Neural crest cell (in vitro differentiated cells): Measurements from ENCODE around the gene PPP4R3B. TPM values are rescaled to one million over a fixed set of nuclear protein-coding genes. Genes with fewer than 3 reads are reported as not detected.
"Not testable (repeated sequence)": the region's sequence is repeated elsewhere in the genome, so short reads cannot be mapped to it uniquely, and the experiment has no call there.

Experiments used
- DNase-seq: peaks from one replicate; pipeline ENCODE4 v3.0.0; 2021; ENCODE audit warnings: low read depth, mixed read lengths, low spot score
- H3K27ac Mint-ChIP-seq: one replicate; pipeline ENCODE4 v1.8.0; 2021; ENCODE audit warnings: mild to moderate bottlenecking, mixed read lengths; ENCODE audit not compliant: unreplicated experiment
- H3K27me3 Mint-ChIP-seq: 2 replicates; pipeline ENCODE4 v1.8.0; 2021; ENCODE audit warnings: low read depth, mild to moderate bottlenecking, mixed read lengths
- H3K36me3 Mint-ChIP-seq: 2 replicates; pipeline ENCODE4 v1.8.0; 2021; ENCODE audit warnings: low read depth, mild to moderate bottlenecking, mixed read lengths
- H3K4me1 Mint-ChIP-seq: 2 replicates; pipeline ENCODE4 v1.8.0; 2021; ENCODE audit warnings: mixed read lengths
- H3K4me3 Mint-ChIP-seq: one replicate; pipeline ENCODE4 v1.8.0; 2021; ENCODE audit warnings: mild to moderate bottlenecking, mixed read lengths
- H3K9me3 Mint-ChIP-seq: 2 replicates; pipeline ENCODE4 v1.8.0; 2021; ENCODE audit warnings: mixed read lengths
- total RNA-seq: library from RNA; stranded (reverse); gene quantifications from 2 replicates; pipeline ENCODE4 v1.2.1, GENCODE V29; 2021
- TF ChIP-seq, protein P1 (sequence below): fragments of 200-600 bp; sonication (generic); conservative IDR thresholded peaks from 2 replicates; pipeline ENCODE4 v1.5.0; 2021; ENCODE audit warnings: antibody characterized with exemption, mild to moderate bottlenecking

Gene PPP4R3B
- total RNA-seq, 1 donor from 2014 or later: 62.0 TPM

DNA sequence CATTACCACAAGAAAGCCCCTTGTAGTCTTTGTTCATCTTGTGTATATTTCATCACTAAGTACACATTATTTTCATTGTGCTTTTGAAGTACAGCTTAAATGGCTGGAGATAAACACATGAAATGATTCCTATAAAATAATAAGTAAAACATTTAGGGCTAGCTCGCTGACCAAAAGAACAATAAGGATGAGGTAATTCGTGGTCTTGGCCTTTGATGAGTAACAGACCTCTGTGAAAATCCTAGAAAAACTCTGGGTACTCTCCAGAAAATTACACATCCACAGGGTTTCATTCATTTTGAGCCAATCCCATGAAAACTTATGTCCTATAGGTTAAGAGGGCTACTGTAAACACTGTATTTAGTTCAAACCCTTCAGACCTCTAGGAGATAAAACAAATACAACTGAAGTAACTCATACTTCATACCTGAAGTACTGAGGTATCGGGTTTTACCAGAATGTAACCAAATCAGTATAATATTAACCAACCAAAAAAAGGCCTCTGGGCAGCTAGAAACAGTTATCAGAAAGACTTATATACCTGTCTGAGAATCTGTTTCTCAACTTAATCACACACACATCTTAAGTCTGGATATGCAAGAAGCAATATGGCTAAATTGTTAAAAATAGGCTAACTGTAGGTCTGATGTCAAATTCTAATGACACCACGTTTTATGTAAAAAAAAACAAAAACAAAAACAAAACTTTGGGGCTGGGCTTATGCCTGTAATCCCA lies 66.9 kb downstream of the PPP4R3B start:
- H3K4me3 Mint-ChIP-seq: no peak overlapping the region
- TF ChIP-seq, protein P1, sequence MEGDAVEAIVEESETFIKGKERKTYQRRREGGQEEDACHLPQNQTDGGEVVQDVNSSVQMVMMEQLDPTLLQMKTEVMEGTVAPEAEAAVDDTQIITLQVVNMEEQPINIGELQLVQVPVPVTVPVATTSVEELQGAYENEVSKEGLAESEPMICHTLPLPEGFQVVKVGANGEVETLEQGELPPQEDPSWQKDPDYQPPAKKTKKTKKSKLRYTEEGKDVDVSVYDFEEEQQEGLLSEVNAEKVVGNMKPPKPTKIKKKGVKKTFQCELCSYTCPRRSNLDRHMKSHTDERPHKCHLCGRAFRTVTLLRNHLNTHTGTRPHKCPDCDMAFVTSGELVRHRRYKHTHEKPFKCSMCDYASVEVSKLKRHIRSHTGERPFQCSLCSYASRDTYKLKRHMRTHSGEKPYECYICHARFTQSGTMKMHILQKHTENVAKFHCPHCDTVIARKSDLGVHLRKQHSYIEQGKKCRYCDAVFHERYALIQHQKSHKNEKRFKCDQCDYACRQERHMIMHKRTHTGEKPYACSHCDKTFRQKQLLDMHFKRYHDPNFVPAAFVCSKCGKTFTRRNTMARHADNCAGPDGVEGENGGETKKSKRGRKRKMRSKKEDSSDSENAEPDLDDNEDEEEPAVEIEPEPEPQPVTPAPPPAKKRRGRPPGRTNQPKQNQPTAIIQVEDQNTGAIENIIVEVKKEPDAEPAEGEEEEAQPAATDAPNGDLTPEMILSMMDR: no peak
- H3K27me3 Mint-ChIP-seq: no peaks in the 10 kb centered on the region
- H3K36me3 Mint-ChIP-seq: peaks cover 5% of the 10 kb centered on the region
- H3K9me3 Mint-ChIP-seq: no peaks in the 10 kb centered on the region
- no peak overlapping the region for H3K27ac Mint-ChIP-seq
- no peak for DNase-seq
- no peaks in the 10 kb centered on the region for H3K4me1 Mint-ChIP-seq

DNA sequence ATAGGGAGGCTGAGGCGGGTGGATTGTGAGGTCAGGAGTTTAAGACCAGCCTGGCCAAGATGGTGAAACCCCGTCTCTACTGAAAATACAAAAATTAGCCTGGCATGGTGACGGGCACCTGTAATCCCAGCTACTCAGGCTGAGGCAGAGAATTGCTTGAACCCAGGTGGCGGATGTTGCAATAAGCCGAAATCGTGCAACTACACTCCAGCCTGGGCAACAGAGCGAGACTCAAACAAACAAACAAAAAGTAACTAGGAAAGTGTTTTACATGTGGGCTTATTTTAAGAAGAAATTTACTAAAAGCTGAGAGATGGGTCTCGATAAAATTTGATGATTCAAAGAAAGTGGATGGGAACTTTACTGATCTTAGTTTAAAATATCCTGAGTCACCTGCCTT lies 69.7 kb downstream of the PPP4R3B start:
- H3K36me3 Mint-ChIP-seq, H3K27me3 Mint-ChIP-seq, H3K27ac Mint-ChIP-seq, H3K4me3 Mint-ChIP-seq, H3K9me3 Mint-ChIP-seq, DNase-seq, H3K4me1 Mint-ChIP-seq: not testable (repeated sequence)

DNA sequence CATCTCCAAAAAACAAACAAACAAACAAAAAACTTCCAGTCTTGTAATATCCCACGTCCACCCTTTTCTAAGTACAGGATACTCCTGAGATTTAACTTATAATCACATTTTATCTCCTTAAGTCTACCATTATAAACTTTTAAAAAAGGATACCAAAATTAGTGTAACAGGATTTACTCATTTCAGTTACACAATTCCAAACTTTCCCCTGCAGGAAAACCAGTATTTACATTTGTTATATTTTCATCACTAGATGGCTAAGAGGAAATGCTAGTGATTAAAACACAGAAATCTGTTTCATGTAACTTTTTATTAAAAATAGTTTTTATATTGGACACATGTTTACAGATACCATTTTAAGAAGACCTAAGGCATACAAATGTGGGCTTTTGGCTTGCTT lies 70.4 kb downstream of the PPP4R3B start:
- Mint-ChIP-seq H3K4me1 (no peaks in the 10 kb centered on the region), H3K27ac (no peak overlapping the region), H3K9me3 (no peaks in the 10 kb centered on the region), H3K36me3 (peaks cover 3% of the 10 kb centered on the region), H3K4me3 (no peak overlapping the region), H3K27me3 (no peaks in the 10 kb centered on the region)
- DNase-seq: no peak
- TF ChIP-seq, protein P1: no peak

DNA sequence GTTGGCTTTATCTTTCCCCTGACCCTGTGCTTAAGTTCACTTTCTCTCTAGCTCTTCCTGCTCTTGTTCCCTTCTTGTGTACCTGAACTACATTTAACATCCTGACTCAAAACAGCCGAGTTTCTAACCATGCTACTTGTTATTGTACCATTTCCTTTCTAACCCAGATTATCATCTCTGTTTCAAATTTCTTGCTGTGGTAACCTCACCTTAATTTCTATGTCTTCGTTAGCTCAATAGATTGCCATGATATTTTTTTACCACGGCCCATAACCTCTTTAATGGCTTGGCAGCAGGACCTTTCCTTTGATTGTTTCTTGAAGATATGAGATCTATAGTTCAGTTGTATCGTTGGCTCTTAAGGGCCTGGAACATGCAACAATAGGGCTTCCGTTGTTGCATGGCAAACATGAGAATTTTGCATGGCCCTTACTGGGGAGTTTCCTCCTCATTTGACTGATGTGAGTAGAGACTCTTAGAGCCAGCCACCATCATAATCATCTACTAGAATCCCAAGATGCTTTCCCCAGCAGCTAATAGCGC lies 86.8 kb downstream of the PPP4R3B start:
- DNase-seq: no peak
- Mint-ChIP-seq H3K4me1 (peaks cover 4% of the 10 kb centered on the region), H3K4me3 (no peak overlapping the region), H3K27me3 (no peaks in the 10 kb centered on the region), H3K36me3 (peaks cover 23% of the 10 kb centered on the region), H3K27ac (no peak overlapping the region), H3K9me3 (no peaks in the 10 kb centered on the region)
- TF ChIP-seq, protein P1: no peak

DNA sequence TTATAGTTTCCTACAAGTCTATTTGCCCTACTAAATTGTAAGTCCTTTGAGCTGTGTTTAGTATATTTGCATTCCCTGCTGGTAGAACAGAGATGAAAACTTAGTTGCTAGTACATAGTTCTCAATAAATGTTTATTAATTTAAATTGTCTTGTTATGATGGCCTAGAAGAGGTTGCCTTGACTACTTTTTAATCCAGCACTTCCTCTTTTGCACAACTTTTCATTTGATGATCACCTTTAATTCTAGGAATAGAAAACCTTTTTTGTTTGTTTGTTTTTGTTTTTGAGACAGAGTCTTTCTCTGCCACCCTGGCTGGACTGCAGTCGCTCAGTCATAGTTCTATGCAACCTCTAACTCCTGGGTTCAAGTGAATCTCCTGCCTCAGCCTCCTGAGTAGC lies 91.2 kb downstream of the PPP4R3B start:
- Mint-ChIP-seq H3K27ac (no peak overlapping the region), H3K27me3 (no peaks in the 10 kb centered on the region), H3K36me3 (peaks cover 11% of the 10 kb centered on the region), H3K4me1 (no peaks in the 10 kb centered on the region), H3K4me3 (no peak overlapping the region), H3K9me3 (no peaks in the 10 kb centered on the region)
- no peak for DNase-seq
- TF ChIP-seq, protein P1: no peak

DNA sequence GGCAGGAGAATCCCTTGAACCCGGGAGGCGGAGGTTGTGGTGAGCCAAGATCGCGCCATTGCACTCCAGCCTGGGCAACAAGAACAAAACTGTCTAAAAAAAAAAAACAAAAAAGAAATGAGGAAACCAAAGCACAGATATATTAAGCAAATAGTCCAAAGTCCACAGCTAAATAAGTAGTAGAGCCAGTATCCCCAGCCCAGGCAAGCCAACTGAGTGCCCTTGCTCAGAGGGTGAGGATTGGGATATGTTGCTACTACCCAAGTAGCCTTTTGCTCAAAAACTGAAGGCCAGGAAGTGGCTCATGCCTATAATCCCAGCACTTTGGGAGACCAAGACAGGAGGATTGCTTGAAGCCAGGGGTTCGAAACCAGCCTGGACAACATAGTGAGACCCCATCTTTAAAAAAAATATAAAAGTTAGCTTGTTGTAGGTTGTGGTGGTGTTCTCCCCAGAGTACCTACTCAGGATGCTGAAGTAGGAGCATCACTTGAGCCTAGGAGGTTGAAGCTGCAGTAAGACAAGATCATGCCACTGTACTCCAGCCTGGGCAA lies 92.5 kb downstream of the PPP4R3B start:
- TF ChIP-seq, protein P1: no peak
- Mint-ChIP-seq H3K27me3 (no peaks in the 10 kb centered on the region), H3K4me1 (peaks cover 10% of the 10 kb centered on the region), H3K4me3 (no peak overlapping the region), H3K9me3 (no peaks in the 10 kb centered on the region), H3K27ac (no peak overlapping the region), H3K36me3 (peaks cover 4% of the 10 kb centered on the region)
- DNase-seq: no peak
